NCI-H2107 treated with DMSO at 0.1 percent for 48 hours (cell line): ENCODE results near the gene PRPS2.

Experiments
- DNase-seq: peaks from one replicate; lab custom pipeline; 2025; ENCODE audit not compliant: unreplicated experiment; lab: John Stamatoyannopoulos, UW

PRPS2 gene

DNA sequence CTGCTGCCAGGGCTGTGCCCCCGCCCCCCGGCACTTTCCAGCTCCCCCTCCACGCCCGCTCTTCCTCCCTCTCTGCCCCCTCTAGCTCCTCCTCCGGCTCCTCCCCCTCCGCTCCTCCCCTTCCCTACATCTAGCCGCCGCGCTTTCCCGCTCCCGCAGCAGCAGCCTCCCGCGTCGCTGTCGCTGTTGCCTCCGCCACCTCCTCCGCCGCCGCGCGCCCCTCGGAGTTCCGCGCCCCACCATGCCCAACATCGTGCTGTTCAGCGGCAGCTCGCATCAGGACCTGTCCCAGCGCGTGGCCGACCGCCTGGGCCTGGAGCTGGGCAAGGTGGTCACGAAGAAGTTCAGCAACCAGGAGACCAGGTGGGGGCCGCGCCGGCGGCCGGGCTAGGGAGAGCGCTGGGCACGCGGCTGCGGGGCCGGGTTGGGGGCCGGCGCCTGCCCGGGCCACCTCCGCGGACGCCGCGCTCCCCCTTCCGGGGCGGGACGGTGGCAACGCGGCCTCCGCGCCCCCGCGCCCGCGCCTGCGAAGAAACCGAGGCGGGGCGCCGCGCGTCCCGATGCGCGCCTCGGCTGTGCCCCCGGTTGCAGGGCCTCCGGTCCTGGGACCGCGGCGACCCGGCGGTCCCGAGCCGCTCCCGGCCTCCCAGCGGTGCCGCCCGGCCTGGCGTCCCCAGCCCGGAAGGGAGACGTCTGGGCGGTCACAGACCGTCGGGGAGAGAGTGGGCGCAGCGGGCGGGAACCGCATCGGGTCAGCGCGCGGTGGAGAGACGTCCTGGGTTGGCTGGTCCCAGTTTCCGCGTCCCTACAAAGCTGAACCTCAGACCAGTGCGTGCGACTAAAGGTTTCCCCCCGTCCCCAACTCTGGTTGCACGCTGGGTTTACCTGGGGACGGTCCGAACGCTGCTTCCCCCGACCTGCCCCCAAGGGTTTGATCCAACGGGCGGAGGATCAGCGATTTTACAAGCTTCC is at the start of gene PRPS2:
PRPS2 (plus strand) TSS at position 156 of the 972 bp plus-strand sequence; CDS start at position 242, 86 bp downstream.
- peak; percentile 59 for DNase-seq

DNA sequence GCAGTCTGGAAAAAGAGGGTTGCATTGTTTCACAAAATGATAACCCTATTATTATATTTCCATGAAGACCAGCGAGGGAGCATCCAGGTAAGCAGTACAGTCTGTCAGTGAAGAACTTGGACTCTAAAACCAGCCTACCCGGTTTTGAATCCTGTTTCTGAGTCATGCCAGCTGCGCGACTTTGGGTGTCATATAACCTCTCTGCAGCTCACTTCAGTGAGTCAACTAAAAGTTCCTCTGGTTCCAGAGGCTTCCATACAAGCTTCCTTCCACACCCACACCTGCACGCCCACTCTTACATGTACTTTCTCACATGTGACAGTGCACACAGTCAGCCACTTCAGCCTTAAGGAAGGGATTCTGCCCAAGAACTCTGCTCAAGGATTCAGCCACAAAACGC is 49.8 kb upstream of the PRPS2 start:
- no peak for DNase-seq

DNA sequence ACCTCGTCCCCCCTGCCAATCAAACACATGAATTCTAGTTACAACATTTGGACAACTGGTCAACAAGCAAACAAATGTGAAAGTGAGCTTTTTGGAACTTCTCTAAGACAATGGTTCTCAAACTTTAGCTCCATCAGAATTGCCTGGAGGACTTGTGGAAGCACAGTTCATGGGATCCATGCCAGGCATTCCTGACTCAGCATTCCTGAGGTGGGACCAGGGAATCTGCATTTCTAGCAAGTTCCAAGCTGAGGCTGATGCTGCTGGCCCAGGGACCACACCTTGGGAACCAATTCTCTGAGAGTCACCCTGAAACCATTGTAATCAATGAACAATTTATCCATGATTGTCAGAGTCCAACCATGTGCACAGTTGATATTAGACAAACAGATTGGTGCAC is 43.8 kb upstream of the PRPS2 start:
- no peak for DNase-seq

DNA sequence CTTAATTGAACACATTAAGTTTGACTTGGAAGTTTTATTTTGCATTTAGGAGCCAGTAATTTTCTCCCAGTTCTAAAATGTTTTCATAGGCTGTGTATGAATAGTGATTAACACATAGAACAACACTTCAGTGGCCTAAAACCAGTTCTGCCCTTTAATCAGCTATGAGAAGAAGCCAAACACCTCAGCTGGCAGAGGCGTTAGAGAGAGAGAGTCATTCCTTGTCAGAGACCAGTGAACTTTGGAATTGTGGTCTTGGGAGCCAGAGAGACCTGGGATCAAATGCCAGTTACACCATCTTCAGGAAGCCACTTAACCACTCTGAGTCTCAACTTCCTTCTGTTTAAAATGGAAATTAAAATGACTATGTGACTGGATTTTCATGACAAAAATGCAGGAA is 39.3 kb upstream of the PRPS2 start:
- DNase-seq, result no peak

- no peak for DNase-seq
Observed at GRCh38 chrX:12753366-12753765, 37.8 kb upstream of the PRPS2 start.

- no peak for DNase-seq
Observed at GRCh38 chrX:12758291-12758690, 32.9 kb upstream of the PRPS2 start.

GRCh38 chrX:12767856-12768255 is 23.4 kb upstream of the PRPS2 start:
- DNase-seq, result no peak

- DNase-seq, result no peak
Observed at GRCh38 chrX:12768491-12768890, 22.7 kb upstream of the PRPS2 start.

- peak; percentile 35 for DNase-seq
Observed at GRCh38 chrX:12770440-12770839, 20.8 kb upstream of the PRPS2 start.

- DNase-seq, result no peak
Observed at GRCh38 chrX:12771445-12772069, 19.7 kb upstream of the PRPS2 start.

- DNase-seq, result no peak
Observed at GRCh38 chrX:12777670-12778069, 13.5 kb upstream of the PRPS2 start.

DNA sequence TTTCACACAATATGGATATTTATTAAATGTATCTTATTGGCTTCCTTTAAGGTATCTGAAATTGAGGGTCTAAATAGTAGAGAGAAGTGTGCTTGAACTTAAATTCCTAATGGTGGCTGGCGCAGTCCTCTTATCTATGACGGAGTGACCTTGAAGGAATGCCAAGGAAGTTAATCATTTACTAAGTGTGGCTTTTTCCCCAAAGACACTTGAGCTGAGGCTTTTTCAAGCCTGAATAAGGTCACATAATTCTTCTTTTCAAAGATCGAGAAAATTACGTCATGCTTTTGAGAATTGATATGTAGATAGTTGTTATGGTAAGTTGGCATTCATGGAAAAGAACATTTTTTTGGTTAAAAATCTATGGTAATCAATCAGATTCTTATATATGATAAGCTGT is 11.7 kb upstream of the PRPS2 start:
- DNase-seq, result no peak

DNA sequence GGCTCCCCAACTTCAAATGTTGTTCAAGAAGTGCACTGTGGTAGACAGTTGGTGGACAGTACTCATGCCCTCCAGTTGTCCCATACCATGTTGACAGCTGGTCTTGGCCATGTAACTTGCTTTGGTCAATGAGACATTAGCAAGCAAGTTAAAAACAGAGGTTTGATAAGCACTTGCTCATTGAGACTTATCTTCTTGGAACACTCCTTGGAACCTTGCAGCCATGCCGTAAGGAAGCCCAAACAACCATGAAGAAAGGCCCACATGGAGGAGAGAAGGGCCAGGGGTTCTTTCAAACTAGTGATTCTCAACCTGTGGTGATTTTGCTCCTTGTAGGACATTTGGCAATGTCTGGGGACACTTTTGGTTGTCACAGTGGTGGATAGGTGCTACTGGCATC is 2.6 kb upstream of the PRPS2 start:
- DNase-seq, result no peak

- DNase-seq, result no peak
Observed at GRCh38 chrX:12789976-12790375, 1.2 kb upstream of the PRPS2 start.

GRCh38 chrX:12790885-12791256 is 341 bp upstream of the PRPS2 start:
- DNase-seq, result no peak

GRCh38 chrX:12792711-12793110 is 1.5 kb downstream of the PRPS2 start:
- DNase-seq, result no peak

GRCh38 chrX:12794654-12795053 is 3.4 kb downstream of the PRPS2 start:
- DNase-seq, result no peak

GRCh38 chrX:12798601-12799000 is 7.4 kb downstream of the PRPS2 start:
- DNase-seq, result no peak

DNA sequence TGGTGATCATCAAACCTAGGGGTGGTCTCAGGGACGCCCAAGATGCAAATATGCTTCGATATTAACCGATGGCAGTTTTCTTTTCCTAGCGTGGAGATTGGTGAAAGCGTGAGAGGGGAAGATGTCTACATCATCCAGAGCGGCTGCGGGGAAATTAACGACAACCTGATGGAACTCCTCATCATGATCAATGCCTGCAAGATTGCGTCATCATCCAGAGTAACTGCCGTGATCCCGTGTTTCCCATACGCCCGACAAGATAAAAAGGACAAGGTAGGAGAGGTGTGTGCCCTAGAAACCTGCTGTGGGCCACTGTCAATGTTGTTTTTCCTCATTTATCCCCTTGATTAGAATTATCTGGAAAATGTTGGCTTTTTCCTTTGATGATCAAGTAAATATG is 7.9 kb downstream of the PRPS2 start:
- DNase-seq, result no peak

- DNase-seq, result no peak
Observed at GRCh38 chrX:12802741-12803140, 11.5 kb downstream of the PRPS2 start.

- DNase-seq, result no peak
Observed at GRCh38 chrX:12804655-12805054, 13.4 kb downstream of the PRPS2 start.

DNA sequence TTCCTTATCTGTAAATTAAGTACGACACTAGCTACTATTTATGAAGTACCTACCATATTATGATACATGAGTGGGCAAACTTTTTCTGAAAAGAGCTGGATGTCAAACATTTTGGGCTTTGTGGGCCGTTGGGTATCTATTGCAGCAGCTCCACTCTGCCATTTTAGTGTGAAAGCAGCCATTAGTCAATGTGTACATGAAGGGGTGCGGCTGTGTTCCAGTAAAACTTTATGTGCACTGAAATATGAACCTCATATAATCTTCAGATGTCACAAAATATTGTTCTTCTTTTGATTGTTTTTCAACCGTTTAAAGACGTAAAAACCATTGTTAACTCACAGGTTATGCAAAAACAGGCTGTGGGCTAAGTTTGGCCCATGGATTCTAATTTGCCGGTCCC is 14.1 kb downstream of the PRPS2 start:
- no peak for DNase-seq
